Astrocyte (in vitro differentiated cells and primary cell): ENCODE measurements around the gene PCCA. TPM values are rescaled to one million over a fixed set of nuclear protein-coding genes. Genes with fewer than 3 reads are reported as not detected.
"Not testable (repeated sequence)": the region's sequence is repeated elsewhere in the genome, so short reads cannot be mapped to it uniquely, and the experiment has no call there.

Source experiments
- DNase-seq: peaks from one replicate; pipeline ENCODE4 v3.0.0-alpha.2; 2010; ENCODE audit warnings: low read depth
- FAIRE-seq: peaks from 2 replicates; lab custom pipeline; 2011; peaks lifted over from hg19 to GRCh38; lab: Jason Lieb, UNC
- H2AFZ ChIP-seq: 2 replicates; pipeline ENCODE4 v1.6.0; 2012; ENCODE audit warnings: low read depth, low read length, inconsistent platforms
- H3K27ac ChIP-seq: 2 replicates; pipeline ENCODE4 v1.5.1; 2011; ENCODE audit warnings: low read depth, low read length, inconsistent platforms
- H3K27me3 ChIP-seq: 2 replicates; pipeline ENCODE4 v1.6.0; 2011; ENCODE audit warnings: low read length, inconsistent platforms; ENCODE audit not compliant: insufficient read depth
- H3K36me3 ChIP-seq: 2 replicates; pipeline ENCODE4 v1.5.1; 2011; ENCODE audit warnings: low read length, inconsistent platforms; ENCODE audit not compliant: insufficient read depth
- H3K4me1 ChIP-seq: 2 replicates; pipeline ENCODE4 v1.5.1; 2011; ENCODE audit warnings: low read length, inconsistent platforms; ENCODE audit not compliant: insufficient read depth
- H3K4me2 ChIP-seq: 2 replicates; pipeline ENCODE4 v1.6.0; 2012; ENCODE audit warnings: low read length, inconsistent platforms
- H3K4me3 ChIP-seq: 2 replicates; pipeline ENCODE4 v1.5.1; 2011; ENCODE audit warnings: low read depth, mild to moderate bottlenecking, low read length, inconsistent platforms; ENCODE audit not compliant: insufficient read depth
- H3K79me2 ChIP-seq: 2 replicates; pipeline ENCODE4 v1.6.0; 2012; ENCODE audit warnings: mild to moderate bottlenecking, low read length, inconsistent platforms; ENCODE audit not compliant: insufficient read depth
- H3K9ac ChIP-seq: 2 replicates; pipeline ENCODE4 v1.6.0; 2012; ENCODE audit warnings: mild to moderate bottlenecking, low read length, inconsistent platforms
- H3K9me3 ChIP-seq: 2 replicates; pipeline ENCODE4 v1.5.1; 2012; ENCODE audit warnings: low read depth, mild to moderate bottlenecking, low read length, inconsistent platforms; ENCODE audit not compliant: insufficient read depth
- H4K20me1 ChIP-seq: 2 replicates; pipeline ENCODE4 v1.6.0; 2012; ENCODE audit warnings: low read length, inconsistent platforms; ENCODE audit not compliant: insufficient read depth
- H3K27ac Mint-ChIP-seq: one replicate; pipeline ENCODE4 v1.8.0; 2021; ENCODE audit warnings: mild to moderate bottlenecking, mixed read lengths; ENCODE audit not compliant: unreplicated experiment
- H3K27me3 Mint-ChIP-seq: one replicate; pipeline ENCODE4 v1.8.0; 2021; ENCODE audit warnings: low read depth, mixed read lengths; ENCODE audit not compliant: unreplicated experiment
- H3K36me3 Mint-ChIP-seq: one replicate; pipeline ENCODE4 v1.8.0; 2021; ENCODE audit warnings: low read depth, mixed read lengths; ENCODE audit not compliant: unreplicated experiment
- H3K4me1 Mint-ChIP-seq: one replicate; pipeline ENCODE4 v1.8.0; 2021; ENCODE audit warnings: low read depth, mixed read lengths; ENCODE audit not compliant: unreplicated experiment
- H3K4me3 Mint-ChIP-seq: one replicate; pipeline ENCODE4 v1.8.0; 2021; ENCODE audit warnings: mild to moderate bottlenecking, moderate library complexity, mixed read lengths; ENCODE audit not compliant: unreplicated experiment
- H3K9me3 Mint-ChIP-seq: one replicate; pipeline ENCODE4 v1.8.0; 2021; ENCODE audit warnings: mild to moderate bottlenecking, mixed read lengths; ENCODE audit not compliant: unreplicated experiment
- CTCF ChIP-seq: IDR thresholded peaks from 2 replicates; pipeline ENCODE4 v1.5.1; 2011; ENCODE audit warnings: low read depth, mild to moderate bottlenecking, inconsistent platforms, low read length, moderate library complexity; ENCODE audit not compliant: insufficient read depth
- EZH2 ChIP-seq: IDR thresholded peaks from 2 replicates; pipeline ENCODE4 v1.6.1; 2012; ENCODE audit warnings: mild to moderate bottlenecking, low read length, inconsistent platforms; ENCODE audit not compliant: insufficient read depth
- total RNA-seq: library from RNA; stranded (reverse); gene quantifications from 2 replicates; pipeline ENCODE4 v1.2.1, GENCODE V29; 2021

Gene PCCA
- total RNA-seq, 1 donor from 2014 or later: 13.9 TPM

GRCh38 chr13:100387416-100387815 is 298.5 kb downstream of the PCCA start:
- Histone ChIP-seq H3K4me3 (no peak overlapping the region), H3K27me3 (no peaks in the 10 kb centered on the region), H3K27ac (no peak overlapping the region), H2AFZ (no peak overlapping the region), H3K36me3 (no peaks in the 10 kb centered on the region), H3K9ac (no peak overlapping the region), H3K4me2 (no peak overlapping the region), H4K20me1 (no peaks in the 10 kb centered on the region), H3K79me2 (no peaks in the 10 kb centered on the region), H3K4me1 (peaks cover 16% of the 10 kb centered on the region), H3K9me3 (no peaks in the 10 kb centered on the region)
- Mint-ChIP-seq H3K4me3 (no peak overlapping the region), H3K27me3 (no peaks in the 10 kb centered on the region), H3K36me3 (peaks cover 3% of the 10 kb centered on the region), H3K9me3 (no peaks in the 10 kb centered on the region), H3K4me1 (peaks cover 13% of the 10 kb centered on the region), H3K27ac (no peak overlapping the region)
- FAIRE-seq (no peak), DNase-seq (no peak)
- TF ChIP-seq CTCF (no peak), EZH2 (no peak)

GRCh38 chr13:100388150-100388549 is 299.3 kb downstream of the PCCA start:
- not testable (repeated sequence) for H3K9me3 ChIP-seq, H3K9me3 Mint-ChIP-seq, H3K79me2 ChIP-seq, H2AFZ ChIP-seq, FAIRE-seq, H3K36me3 Mint-ChIP-seq, H3K36me3 ChIP-seq, H3K4me2 ChIP-seq, H3K4me3 ChIP-seq, H3K9ac ChIP-seq, H3K4me3 Mint-ChIP-seq, DNase-seq, H4K20me1 ChIP-seq, H3K27ac ChIP-seq, H3K27ac Mint-ChIP-seq, H3K27me3 ChIP-seq, H3K27me3 Mint-ChIP-seq
- H3K4me1 ChIP-seq: peaks cover 15% of the 10 kb centered on the region
- peaks cover 16% of the 10 kb centered on the region for H3K4me1 Mint-ChIP-seq

GRCh38 chr13:100388923-100389322 is 300.0 kb downstream of the PCCA start:
- peaks cover 3% of the 10 kb centered on the region for H3K36me3 Mint-ChIP-seq
- Histone ChIP-seq H3K4me2 (no peak overlapping the region), H3K9me3 (no peaks in the 10 kb centered on the region), H2AFZ (no peak overlapping the region), H3K9ac (no peak overlapping the region), H3K4me1 (peaks cover 22% of the 10 kb centered on the region), H3K4me3 (no peak overlapping the region), H3K27me3 (no peaks in the 10 kb centered on the region), H3K36me3 (no peaks in the 10 kb centered on the region), H3K79me2 (no peaks in the 10 kb centered on the region), H3K27ac (no peak overlapping the region), H4K20me1 (no peaks in the 10 kb centered on the region)
- no peaks in the 10 kb centered on the region for H3K9me3 Mint-ChIP-seq
- FAIRE-seq: no peak
- H3K4me3 Mint-ChIP-seq: no peak overlapping the region
- no peak for TF ChIP-seq CTCF
- TF ChIP-seq EZH2: no peak
- peaks cover 19% of the 10 kb centered on the region for H3K4me1 Mint-ChIP-seq
- no peak overlapping the region for H3K27ac Mint-ChIP-seq
- H3K27me3 Mint-ChIP-seq: no peaks in the 10 kb centered on the region
- DNase-seq: no peak
